SU-DHL-6 (cell line): ENCODE results near the gene HAUS7.

ENCODE experiments used
- H2AFZ ChIP-seq: fragments of 200-600 bp; sonication (generic); 2 replicates; pipeline ENCODE4 v1.6.1; 2014; ENCODE audit warnings: low read depth, mild to moderate bottlenecking, moderate library complexity, mixed read lengths, antibody characterized with exemption, low read length; ENCODE audit not compliant: severe bottlenecking
- H3F3A ChIP-seq: fragments of 200-600 bp; shearing (Covaris generic); 2 replicates; pipeline ENCODE4 v1.6.0; 2016; ENCODE audit warnings: antibody characterized with exemption, mild to moderate bottlenecking; ENCODE audit not compliant: insufficient read depth
- H3K27ac ChIP-seq: fragments of 200-600 bp; sonication (generic); 2 replicates; pipeline ENCODE4 v1.5.1; 2016; ENCODE audit warnings: low read depth, mild to moderate bottlenecking, low read length, moderate library complexity, mixed read lengths
- H3K27me3 ChIP-seq: fragments of 200-600 bp; sonication (generic), shearing (Covaris generic); 2 replicates; pipeline ENCODE4 v1.6.0; 2014; ENCODE audit warnings: mild to moderate bottlenecking, low read length
- H3K36me3 ChIP-seq: fragments of 200-600 bp; sonication (generic); 2 replicates; pipeline ENCODE4 v1.6.1; 2014; ENCODE audit warnings: mild to moderate bottlenecking, low read length, mixed read lengths
- H3K4me2 ChIP-seq: fragments of 300-600, 200-600 bp; shearing (Covaris generic), sonication (generic); 2 replicates; pipeline ENCODE4 v1.6.0; 2014; ENCODE audit warnings: low read length, low read depth, mild to moderate bottlenecking; ENCODE audit not compliant: poor library complexity, severe bottlenecking
- H3K4me3 ChIP-seq: fragments of 200-600 bp; sonication (generic); 2 replicates; pipeline ENCODE4 v1.5.1; 2014; ENCODE audit warnings: antibody characterized with exemption, low read length, mild to moderate bottlenecking, mixed read lengths; ENCODE audit not compliant: insufficient read depth, poor library complexity, severe bottlenecking
- H3K79me2 ChIP-seq: fragments of 200-600 bp; sonication (generic); 2 replicates; pipeline ENCODE4 v1.6.1; 2014; ENCODE audit warnings: mild to moderate bottlenecking, low read length, moderate library complexity; ENCODE audit not compliant: insufficient read depth
- H3K9ac ChIP-seq: fragments of 200-600 bp; sonication (generic); 2 replicates; pipeline ENCODE4 v1.7.0; 2014; ENCODE audit warnings: mild to moderate bottlenecking, low read length
- H3K9me2 ChIP-seq: fragments of 200-600 bp; sonication (generic); replicated peaks from 2 replicates; pipeline ENCODE4 v1.6.1; 2014; ENCODE audit warnings: low read length; ENCODE audit not compliant: insufficient read depth
- H3K9me3 ChIP-seq: fragments of 200-600 bp; sonication (generic); 2 replicates; pipeline ENCODE4 v1.6.1; 2014; ENCODE audit warnings: low read length, mixed read lengths; ENCODE audit not compliant: insufficient read depth
- H4K20me1 ChIP-seq: fragments of 200-600 bp; sonication (generic); 2 replicates; pipeline ENCODE4 v1.6.1; 2014; ENCODE audit warnings: low read depth, mild to moderate bottlenecking, antibody characterized with exemption, low read length, moderate library complexity, mixed read lengths
- CTCF ChIP-seq: fragments of 200-600 bp; sonication (generic); IDR thresholded peaks from one replicate; pipeline ENCODE4 v1.5.1; 2017; ENCODE audit warnings: antibody characterized with exemption, mild to moderate bottlenecking, low read length, moderate library complexity; ENCODE audit not compliant: insufficient read depth, poor library complexity, severe bottlenecking
- EZH2phosphoT487 ChIP-seq: fragments of 200-600 bp; sonication (generic), shearing (Covaris generic); conservative IDR thresholded peaks from 2 replicates; pipeline ENCODE4 v1.6.1; 2018; ENCODE audit warnings: mild to moderate bottlenecking, antibody characterized with exemption, low read length, moderate library complexity, mixed read lengths

The HAUS7 gene

GRCh38 chrX:153505361-153505760 is 35.0 kb upstream of the HAUS7 start:
- Histone ChIP-seq H3K36me3 (no peaks in the 10 kb centered on the region), H3K9me3 (no peaks in the 10 kb centered on the region), H3K27ac (no peak overlapping the region), H3K4me3 (no peak overlapping the region), H3K9ac (no peak overlapping the region), H3K4me2 (no peak overlapping the region), H3F3A (no peaks in the 10 kb centered on the region), H2AFZ (no peak overlapping the region), H3K9me2 (no peaks in the 10 kb centered on the region), H3K79me2 (no peaks in the 10 kb centered on the region), H3K27me3 (no peaks in the 10 kb centered on the region), H4K20me1 (no peaks in the 10 kb centered on the region)
- no peak for TF ChIP-seq EZH2phosphoT487
- TF ChIP-seq CTCF = no peak

- no peaks in the 10 kb centered on the region for H3K79me2 ChIP-seq
- no peaks in the 10 kb centered on the region for H3K9me3 ChIP-seq
- no peak overlapping the region for H2AFZ ChIP-seq
- H3K27ac ChIP-seq = no peak overlapping the region
- no peaks in the 10 kb centered on the region for H3K36me3 ChIP-seq
- no peak overlapping the region for H3K4me2 ChIP-seq
- no peaks in the 10 kb centered on the region for H3K27me3 ChIP-seq
- TF ChIP-seq EZH2phosphoT487 (no peak), CTCF (no peak)
- H3F3A ChIP-seq = no peaks in the 10 kb centered on the region
- H4K20me1 ChIP-seq = no peaks in the 10 kb centered on the region
- H3K9me2 ChIP-seq = no peaks in the 10 kb centered on the region
- H3K9ac ChIP-seq = no peak overlapping the region
- no peak overlapping the region for H3K4me3 ChIP-seq
Observed at GRCh38 chrX:153504445-153505016, 34.2 kb upstream of the HAUS7 start.

GRCh38 chrX:153502796-153503195 is 32.4 kb upstream of the HAUS7 start:
- H2AFZ ChIP-seq = no peak overlapping the region
- no peaks in the 10 kb centered on the region for H3K9me2 ChIP-seq
- no peaks in the 10 kb centered on the region for H3K9me3 ChIP-seq
- H3F3A ChIP-seq = no peaks in the 10 kb centered on the region
- no peaks in the 10 kb centered on the region for H4K20me1 ChIP-seq
- TF ChIP-seq CTCF = no peak
- no peak for TF ChIP-seq EZH2phosphoT487
- no peaks in the 10 kb centered on the region for H3K27me3 ChIP-seq
- H3K4me2 ChIP-seq = no peak overlapping the region
- no peak overlapping the region for H3K27ac ChIP-seq
- H3K36me3 ChIP-seq = no peaks in the 10 kb centered on the region
- H3K79me2 ChIP-seq = no peaks in the 10 kb centered on the region
- no peak overlapping the region for H3K9ac ChIP-seq
- no peak overlapping the region for H3K4me3 ChIP-seq

- Histone ChIP-seq H3K9me3 (no peaks in the 10 kb centered on the region), H3F3A (no peaks in the 10 kb centered on the region), H3K27ac (no peak overlapping the region), H3K79me2 (no peaks in the 10 kb centered on the region), H3K36me3 (no peaks in the 10 kb centered on the region), H3K4me3 (no peak overlapping the region), H3K9ac (no peak overlapping the region), H3K27me3 (no peaks in the 10 kb centered on the region), H2AFZ (no peak overlapping the region), H3K9me2 (no peaks in the 10 kb centered on the region), H4K20me1 (no peaks in the 10 kb centered on the region), H3K4me2 (no peak overlapping the region)
- TF ChIP-seq CTCF (no peak), EZH2phosphoT487 (no peak)
Observed at GRCh38 chrX:153502131-153502530, 31.8 kb upstream of the HAUS7 start.
